Esophagus muscularis mucosa (tissue), 4 donors: Measurements from ENCODE around the gene TBC1D17. TPM values are rescaled to one million over a fixed set of nuclear protein-coding genes. Genes with fewer than 3 reads are reported as not detected.

Source experiments
- DNase-seq: peaks from one replicate; pipeline ENCODE4 v3.0.0-alpha.2; 2017; ENCODE audit errors: extremely low spot score
- H3K27ac ChIP-seq, 4 donors: fragments of 200-600 bp; sonication (generic); replicated peaks in 1 of 4; 1 replicate in 3 of 4; 2 replicates in 1 of 4; pipeline ENCODE4 v1.5.1; 2016 to 2019; ENCODE audit warnings: mild to moderate bottlenecking in 1 of 4
- H3K27me3 ChIP-seq, 4 donors: fragments of 200-600 bp; sonication (generic); one replicate each; pipeline versions ENCODE4 v1.5.1 to v1.6.0; 2016 to 2019
- H3K36me3 ChIP-seq, 4 donors: fragments of 200-600 bp; sonication (generic); one replicate each; pipeline ENCODE4 v1.5.1; 2016 to 2019
- H3K4me1 ChIP-seq, 4 donors: fragments of 200-600 bp; sonication (generic); one replicate each; pipeline ENCODE4 v1.5.1; 2016 to 2019
- H3K4me3 ChIP-seq, 4 donors: fragments of 200-600 bp; sonication (generic); 1 replicate in 2 of 4; 2 replicates in 2 of 4; pipeline ENCODE4 v1.5.1; 2016 to 2019; ENCODE audit warnings: mild to moderate bottlenecking in 4 of 4, moderate library complexity in 1 of 4
- H3K9me3 ChIP-seq, 4 donors: fragments of 200-600 bp; sonication (generic); 1 replicate in 3 of 4; 2 replicates in 1 of 4; pipeline ENCODE4 v1.5.1; 2016 to 2019
- EP300 ChIP-seq: sonication (generic); formaldehyde crosslinking; IDR thresholded peaks from one replicate; pipeline ENCODE4 v1.6.1; 2017; ENCODE audit warnings: antibody characterized with exemption
- POLR2A ChIP-seq: fragments of 450-650 bp; IDR thresholded peaks from one replicate; pipeline ENCODE4 v1.6.1; 2017; ENCODE audit warnings: antibody characterized with exemption, moderate library complexity, mild to moderate bottlenecking, low read depth
- POLR2AphosphoS5 ChIP-seq, 2 donors: sonication (generic); formaldehyde crosslinking; IDR thresholded peaks; one replicate each; pipeline ENCODE4 v1.6.1; 2017; ENCODE audit warnings: antibody characterized with exemption in 2 of 2
- WGBS: methylation state at CpG from one replicate; pipeline ENCODE4 v1.1.5; 2018; 5-methylcytosine and 5-hydroxymethylcytosine counted together
- intact Hi-C: fragments of 100-400 bp; cut with DNase I; formaldehyde crosslinking; loops from one replicate; pipeline ENCODE4 v1.15.1; 2023
- total RNA-seq, 4 donors: library from RNA; depleted of rRNA; stranded (reverse); fragments of >200 nt; gene quantifications; one replicate each; pipeline versions ENCODE4 v1.1.0 to v1.2.1, GENCODE V29; 2016
- TF ChIP-seq, protein P1 (sequence below), 3 experiments: fragments of 200-600 bp in 2 of 3; fragments of 450-650 bp in 1 of 3; sonication (generic) in 2 of 3; IDR thresholded peaks; one replicate each; pipeline ENCODE4 v1.5.1; 2017 to 2019; ENCODE audit warnings: antibody characterized with exemption in 3 of 3, mild to moderate bottlenecking in 2 of 3, moderate library complexity in 1 of 3

The TBC1D17 gene
- total RNA-seq, 4 donors from 2014 or later, result 35.1 to 60.9 (median 44.0) TPM

DNA sequence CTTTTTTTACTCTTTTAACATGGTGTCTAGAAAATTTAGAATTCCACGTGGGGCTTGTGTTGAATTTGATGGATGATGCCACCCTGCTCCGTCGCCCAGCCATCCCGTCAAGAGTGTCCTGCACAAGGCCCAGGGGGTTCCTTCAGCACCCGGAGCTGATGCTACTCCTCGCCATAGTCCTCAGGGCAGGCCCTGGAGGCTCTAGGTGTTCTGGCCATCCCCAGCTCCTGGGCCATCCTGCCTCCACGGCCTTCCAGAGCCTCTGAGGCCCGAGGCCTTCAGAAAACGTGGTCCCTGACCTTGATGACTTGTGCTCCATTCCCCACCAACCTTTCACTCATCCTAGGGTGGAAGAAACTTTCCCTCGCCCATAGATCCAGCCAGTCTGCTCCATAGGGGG, 3.7 kb upstream of the TBC1D17 start:
- Histone ChIP-seq H3K4me1 (peaks cover 31 to 67% (median 47%) of the 10 kb centered on the region in 4 donors), H3K36me3 (peaks cover 0 to 39% (median 26%) of the 10 kb centered on the region in 4 donors), H3K4me3 (no peak overlapping the region), H3K27me3 (no peaks in the 10 kb centered on the region), H3K27ac (no peak overlapping the region), H3K9me3 (no peaks in the 10 kb centered on the region)
- intact Hi-C loops, result no loop called here
- TF ChIP-seq, protein P1, sequence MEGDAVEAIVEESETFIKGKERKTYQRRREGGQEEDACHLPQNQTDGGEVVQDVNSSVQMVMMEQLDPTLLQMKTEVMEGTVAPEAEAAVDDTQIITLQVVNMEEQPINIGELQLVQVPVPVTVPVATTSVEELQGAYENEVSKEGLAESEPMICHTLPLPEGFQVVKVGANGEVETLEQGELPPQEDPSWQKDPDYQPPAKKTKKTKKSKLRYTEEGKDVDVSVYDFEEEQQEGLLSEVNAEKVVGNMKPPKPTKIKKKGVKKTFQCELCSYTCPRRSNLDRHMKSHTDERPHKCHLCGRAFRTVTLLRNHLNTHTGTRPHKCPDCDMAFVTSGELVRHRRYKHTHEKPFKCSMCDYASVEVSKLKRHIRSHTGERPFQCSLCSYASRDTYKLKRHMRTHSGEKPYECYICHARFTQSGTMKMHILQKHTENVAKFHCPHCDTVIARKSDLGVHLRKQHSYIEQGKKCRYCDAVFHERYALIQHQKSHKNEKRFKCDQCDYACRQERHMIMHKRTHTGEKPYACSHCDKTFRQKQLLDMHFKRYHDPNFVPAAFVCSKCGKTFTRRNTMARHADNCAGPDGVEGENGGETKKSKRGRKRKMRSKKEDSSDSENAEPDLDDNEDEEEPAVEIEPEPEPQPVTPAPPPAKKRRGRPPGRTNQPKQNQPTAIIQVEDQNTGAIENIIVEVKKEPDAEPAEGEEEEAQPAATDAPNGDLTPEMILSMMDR (IDR thresholded peaks at IDR 0.05), result no peak
- no peak for TF ChIP-seq POLR2AphosphoS5 (IDR thresholded peaks at IDR 0.05)
- no peak for TF ChIP-seq POLR2A
- no peak for TF ChIP-seq EP300
- WGBS, result 88% methylated on average over 10 of the region's 10 CpGs
- no peak for DNase-seq

DNA sequence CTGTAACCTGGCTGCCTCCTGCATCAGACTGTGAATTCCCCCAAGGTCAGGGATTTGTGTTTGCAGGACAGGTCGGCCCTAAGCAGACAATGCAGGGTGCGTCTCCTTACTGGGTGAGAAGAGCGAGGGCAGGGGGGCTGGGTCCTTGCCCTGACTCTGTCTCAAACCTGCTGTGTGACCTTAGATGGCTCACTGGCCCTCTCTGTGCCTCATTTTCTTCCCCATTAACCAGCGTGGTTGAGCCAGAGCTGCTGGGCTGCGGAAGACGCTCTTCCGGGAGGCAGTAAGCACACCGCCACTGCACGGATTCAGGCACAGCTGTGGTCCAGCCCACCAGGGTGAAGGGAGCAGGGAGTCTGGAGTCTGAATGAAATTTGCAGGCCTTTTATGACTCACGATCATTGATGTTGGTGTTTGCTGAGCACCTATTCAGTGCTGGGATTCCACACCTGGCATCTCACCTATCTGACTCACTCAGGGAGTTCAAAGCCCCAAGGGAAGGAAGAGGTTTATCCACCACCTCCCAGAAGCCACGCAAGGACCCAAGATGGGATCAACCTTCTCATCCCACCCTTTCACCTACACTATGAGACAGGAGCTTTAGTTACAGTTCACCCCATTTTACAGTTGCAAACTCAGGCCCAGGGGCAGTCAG, 2.9 kb upstream of the TBC1D17 start:
- TF ChIP-seq EP300, result no peak
- TF ChIP-seq, protein P1 (IDR thresholded peaks at IDR 0.05), result no peak
- no peak for TF ChIP-seq POLR2A
- TF ChIP-seq POLR2AphosphoS5 (IDR thresholded peaks at IDR 0.05), result no peak
- DNase-seq, result no peak
- intact Hi-C loops, result loop anchor here (5.0 kb wide), 1 partner anchor 62 kb away; the partner anchor contains the start of gene FUZ
- Histone ChIP-seq H3K4me3 (no peak overlapping the region), H3K27me3 (no peaks in the 10 kb centered on the region), H3K4me1 (peaks cover 33 to 70% (median 51%) of the 10 kb centered on the region in 4 donors), H3K27ac (peak overlapping the region in 2 of 4 donors; percentile 99), H3K9me3 (no peaks in the 10 kb centered on the region), H3K36me3 (peaks cover 0 to 47% (median 34%) of the 10 kb centered on the region in 4 donors)
- WGBS, result 87% methylated on average over 11 of the region's 11 CpGs

DNA sequence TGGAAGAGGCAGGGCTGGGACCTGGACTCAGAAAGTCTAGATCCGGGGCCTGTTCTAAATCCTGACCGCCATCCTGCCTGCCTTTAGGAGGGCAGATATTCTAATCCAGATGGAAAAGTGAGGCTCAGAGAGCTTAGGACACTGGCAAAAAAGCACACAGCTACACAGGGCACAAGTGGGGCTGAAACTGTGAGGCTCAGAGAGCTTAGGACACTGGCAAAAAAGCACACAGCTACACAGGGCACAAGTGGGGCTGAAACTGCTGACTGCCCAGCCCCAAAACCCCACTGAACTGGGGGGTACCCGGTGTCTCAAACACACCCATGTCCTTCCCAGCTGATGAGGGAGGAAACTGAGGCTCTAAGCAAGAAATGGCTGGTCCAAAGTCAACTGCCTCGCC, 2.3 kb upstream of the TBC1D17 start:
- Histone ChIP-seq H3K9me3 (no peaks in the 10 kb centered on the region), H3K27ac (peak overlapping the region; percentile 97 to 100 (median 99)), H3K4me1 (peaks cover 29 to 65% (median 46%) of the 10 kb centered on the region in 4 donors), H3K4me3 (peak overlapping the region; percentile 83 to 99 (median 98)), H3K36me3 (peaks cover 3 to 52% (median 39%) of the 10 kb centered on the region in 4 donors), H3K27me3 (no peaks in the 10 kb centered on the region)
- DNase-seq, result no peak
- intact Hi-C loops, result loop anchor here (5.0 kb wide), 1 partner anchor 63 kb away; the partner anchor contains the start of gene FUZ
- 90% methylated on average over 3 of the region's 4 CpGs for WGBS
- TF ChIP-seq POLR2AphosphoS5 (IDR thresholded peaks at IDR 0.05) (no peak), EP300 (no peak), POLR2A (no peak)
- TF ChIP-seq, protein P1 (IDR thresholded peaks at IDR 0.05), result no peak

DNA sequence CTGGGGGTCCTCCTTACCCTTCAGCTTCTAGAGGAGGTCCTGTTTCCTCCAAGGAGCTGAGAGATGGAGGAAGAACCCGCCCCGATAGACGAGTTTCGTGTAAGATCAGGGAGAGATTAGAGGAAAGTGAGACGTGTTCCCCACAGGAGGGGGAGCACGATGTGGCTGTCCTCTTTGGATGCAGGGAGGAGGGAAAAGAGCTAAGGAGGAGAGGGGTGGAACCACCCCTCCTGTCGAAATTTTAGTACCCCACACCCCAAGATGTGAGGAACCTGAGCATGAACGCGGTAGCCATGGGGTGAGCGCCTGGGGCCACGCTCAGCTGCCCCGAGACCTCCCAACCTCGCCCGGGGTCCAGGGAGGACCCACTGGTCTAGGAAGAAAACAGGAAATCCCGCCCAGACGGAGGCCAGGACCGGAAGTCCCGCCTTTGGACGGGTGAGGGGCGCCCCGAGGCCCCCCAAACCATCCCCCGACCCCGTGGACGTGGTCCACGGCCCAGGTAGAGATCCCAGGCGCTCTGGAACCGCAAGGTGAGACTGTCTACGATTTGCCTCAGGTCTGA, 1.6 kb upstream of the TBC1D17 start:
- H3K4me1 ChIP-seq, result peaks cover 27 to 57% (median 42%) of the 10 kb centered on the region in 4 donors
- TF ChIP-seq, protein P1 (IDR thresholded peaks at IDR 0.05), result no peak
- no peak for TF ChIP-seq POLR2AphosphoS5 (IDR thresholded peaks at IDR 0.05)
- TF ChIP-seq POLR2A, result no peak
- no peak for TF ChIP-seq EP300
- peak overlapping the region; percentile 83 to 99 (median 98) for H3K4me3 ChIP-seq
- intact Hi-C loops, result loop anchor here (5.0 kb wide), 1 partner anchor 64 kb away; the partner anchor contains the start of gene FUZ
- peak overlapping the region; percentile 97 to 100 (median 99) for H3K27ac ChIP-seq
- H3K27me3 ChIP-seq, result no peaks in the 10 kb centered on the region
- DNase-seq, result no peak
- WGBS, result 2% methylated on average over 10 of the region's 28 CpGs
- no peaks in the 10 kb centered on the region for H3K9me3 ChIP-seq
- H3K36me3 ChIP-seq, result peaks cover 10 to 54% (median 46%) of the 10 kb centered on the region in 4 donors
